Activated naive CD4-positive, alpha-beta T cell (primary cell): ENCODE measurements around the gene BFSP1.

Source experiments
- DNase-seq, 4 experiments: peaks; one replicate each; lab custom pipeline; 2025; lab: John Stamatoyannopoulos, UW

The BFSP1 gene

GRCh38 chr20:17465236-17465635 is 65.9 kb downstream of the BFSP1 start:
- DNase-seq, result no peak

- DNase-seq, result no peak
Observed at GRCh38 chr20:17463711-17464110, 67.5 kb downstream of the BFSP1 start.

GRCh38 chr20:17461941-17462340 is 69.2 kb downstream of the BFSP1 start:
- DNase-seq, result no peak

GRCh38 chr20:17460119-17460518 is 71.1 kb downstream of the BFSP1 start:
- DNase-seq, result no peak

- no peak for DNase-seq
Observed at GRCh38 chr20:17457588-17458190, 73.5 kb downstream of the BFSP1 start.

GRCh38 chr20:17457079-17457478 is 74.1 kb downstream of the BFSP1 start:
- DNase-seq, result no peak

GRCh38 chr20:17456279-17456678 is 74.9 kb downstream of the BFSP1 start:
- no peak for DNase-seq

- DNase-seq, result no peak
Observed at GRCh38 chr20:17453592-17453991, 77.6 kb downstream of the BFSP1 start.

- no peak for DNase-seq
Observed at GRCh38 chr20:17452441-17452840, 78.7 kb downstream of the BFSP1 start.

- DNase-seq, result no peak
Observed at GRCh38 chr20:17449031-17449430, 82.1 kb downstream of the BFSP1 start.

- no peak for DNase-seq
Observed at GRCh38 chr20:17448071-17448470, 83.1 kb downstream of the BFSP1 start.

- no peak for DNase-seq
Observed at GRCh38 chr20:17446171-17446570, 85.0 kb downstream of the BFSP1 start.

GRCh38 chr20:17445543-17445942 is 85.6 kb downstream of the BFSP1 start:
- no peak for DNase-seq

- DNase-seq, result no peak
Observed at GRCh38 chr20:17444091-17444490, 87.1 kb downstream of the BFSP1 start.
